Osteoblast (primary cell): ENCODE results near the gene COL16A1. TPM values are rescaled to one million over a fixed set of nuclear protein-coding genes. Genes with fewer than 3 reads are reported as not detected.

Source experiments
- DNase-seq: peaks from one replicate; pipeline ENCODE4 v3.0.0; 2011; ENCODE audit warnings: low spot score, mixed read lengths; ENCODE audit not compliant: insufficient read length; ENCODE audit errors: missing footprints
- H2AFZ ChIP-seq: 2 replicates; pipeline ENCODE4 v1.6.0; 2011; ENCODE audit warnings: mild to moderate bottlenecking, low read length
- H3K27ac ChIP-seq: 2 replicates; pipeline ENCODE4 v1.5.1; 2011; ENCODE audit warnings: mild to moderate bottlenecking, low read depth, low read length, moderate library complexity
- H3K27me3 ChIP-seq: 2 replicates; pipeline ENCODE4 v1.6.0; 2012; ENCODE audit warnings: mild to moderate bottlenecking, control low read depth, inconsistent platforms, low read length, moderate library complexity; ENCODE audit not compliant: insufficient read depth
- H3K36me3 ChIP-seq: 2 replicates; pipeline ENCODE4 v1.5.1; 2011; ENCODE audit warnings: mild to moderate bottlenecking, low read length, control low read depth, moderate library complexity; ENCODE audit not compliant: insufficient read depth
- H3K4me1 ChIP-seq: 2 replicates; pipeline ENCODE4 v1.5.1; 2011; ENCODE audit warnings: mild to moderate bottlenecking, low read length, control low read depth, moderate library complexity; ENCODE audit not compliant: insufficient read depth
- H3K4me2 ChIP-seq: 2 replicates; pipeline ENCODE4 v1.6.0; 2011; ENCODE audit warnings: mild to moderate bottlenecking, low read length; ENCODE audit not compliant: insufficient read depth
- H3K4me3 ChIP-seq: fragments of 200-600 bp; sonication (generic); 3 replicates; pipeline ENCODE4 v1.5.1; 2012; ENCODE audit warnings: mild to moderate bottlenecking, low read length, inconsistent platforms; ENCODE audit not compliant: insufficient read depth
- H3K79me2 ChIP-seq: 2 replicates; pipeline ENCODE4 v1.6.0; 2012; ENCODE audit warnings: mild to moderate bottlenecking, low read length, control low read depth, inconsistent platforms; ENCODE audit not compliant: insufficient read depth
- H3K9me3 ChIP-seq: 2 replicates; pipeline ENCODE4 v1.5.1; 2011; ENCODE audit warnings: low read depth, low read length, control low read depth
- H4K20me1 ChIP-seq: 2 replicates; pipeline ENCODE4 v1.6.0; 2012; ENCODE audit warnings: mild to moderate bottlenecking, low read length, control low read depth; ENCODE audit not compliant: insufficient read depth
- CTCF ChIP-seq: IDR thresholded peaks from 2 replicates; pipeline ENCODE4 v1.5.1; 2011; ENCODE audit warnings: mild to moderate bottlenecking, low read depth, low read length, moderate library complexity; ENCODE audit errors: extremely low read depth
- total RNA-seq: library from RNA; depleted of rRNA; stranded (reverse); fragments of >200 nt; gene quantifications from 2 replicates; pipeline ENCODE4 v1.2.3, GENCODE V29; 2012

The COL16A1 gene
- total RNA-seq, 1 donor, result 197 TPM

- DNase-seq, result peak; percentile 89
- Histone ChIP-seq H3K27me3 (no peaks in the 10 kb centered on the region), H3K4me2 (peak overlapping the region; percentile 92), H3K79me2 (peaks cover 21% of the 10 kb centered on the region), H3K36me3 (peaks cover 8% of the 10 kb centered on the region), H2AFZ (peak overlapping the region; percentile 37), H4K20me1 (no peaks in the 10 kb centered on the region), H3K9me3 (no peaks in the 10 kb centered on the region), H3K4me3 (peak overlapping the region; percentile 77), H3K4me1 (peaks cover 72% of the 10 kb centered on the region), H3K27ac (peak overlapping the region; percentile 85)
- peak; percentile 38 for TF ChIP-seq CTCF
Observed at GRCh38 chr1:31705080-31705866, 1.5 kb upstream of the COL16A1 start.

- H3K9me3 ChIP-seq, result no peaks in the 10 kb centered on the region
- peaks cover 29% of the 10 kb centered on the region for H3K79me2 ChIP-seq
- H3K27me3 ChIP-seq, result no peaks in the 10 kb centered on the region
- peak overlapping the region; percentile 85 for H3K27ac ChIP-seq
- TF ChIP-seq CTCF, result no peak
- no peaks in the 10 kb centered on the region for H4K20me1 ChIP-seq
- peak; percentile 90 for DNase-seq
- H3K4me1 ChIP-seq, result peaks cover 77% of the 10 kb centered on the region
- H3K36me3 ChIP-seq, result peaks cover 16% of the 10 kb centered on the region
- peak overlapping the region; percentile 92 for H3K4me2 ChIP-seq
- peak overlapping the region; percentile 37 for H2AFZ ChIP-seq
- peak overlapping the region; percentile 77 for H3K4me3 ChIP-seq
Observed at GRCh38 chr1:31704271-31705079, 658 bp upstream of the COL16A1 start.

GRCh38 chr1:31702836-31703404 is 897 bp downstream of the COL16A1 start:
- no peaks in the 10 kb centered on the region for H3K9me3 ChIP-seq
- H2AFZ ChIP-seq, result no peak overlapping the region
- H3K36me3 ChIP-seq, result peaks cover 29% of the 10 kb centered on the region
- peaks cover 35% of the 10 kb centered on the region for H3K79me2 ChIP-seq
- H3K27ac ChIP-seq, result peak overlapping the region; percentile 85
- DNase-seq, result peak; percentile 65
- H4K20me1 ChIP-seq, result no peaks in the 10 kb centered on the region
- H3K4me1 ChIP-seq, result peaks cover 70% of the 10 kb centered on the region
- peak overlapping the region; percentile 92 for H3K4me2 ChIP-seq
- no peak for TF ChIP-seq CTCF
- peak overlapping the region; percentile 77 for H3K4me3 ChIP-seq
- H3K27me3 ChIP-seq, result no peaks in the 10 kb centered on the region
